ENCODE data around the gene SNX24. TPM values are rescaled to one million over a fixed set of nuclear protein-coding genes. Genes with fewer than 3 reads are reported as not detected.

The SNX24 gene
- total and polyA plus RNA-seq, 8 donors = 23.0 to 33.9 (median 26.9) TPM

GRCh38 chr5:122885891-122886290 lies 40.5 kb downstream of the SNX24 start:
- intact Hi-C loops (cut with DNase I) = no loop called here
- Histone ChIP-seq H3K4me1 (peaks cover 0 to 5% of the 10 kb centered on the region in 2 donors), H3K27me3 (no peaks in the 10 kb centered on the region), H3K9me3 (no peaks in the 10 kb centered on the region), H3K4me3 (no peak overlapping the region), H3K36me3 (no peaks in the 10 kb centered on the region), H3K27ac (no peak overlapping the region)
- ATAC-seq (no peak), DNase-seq (no peak)
- no peak for TF ChIP-seq CTCF (IDR thresholded peaks at IDR 0.05)

- H3K4me3 ChIP-seq = no peak overlapping the region
- intact Hi-C loops (cut with DNase I) = no loop called here
- no peaks in the 10 kb centered on the region for H3K36me3 ChIP-seq
- no peaks in the 10 kb centered on the region for H3K9me3 ChIP-seq
- no peak for ATAC-seq
- no peak overlapping the region for H3K27ac ChIP-seq
- TF ChIP-seq CTCF (IDR thresholded peaks at IDR 0.05) = no peak
- H3K27me3 ChIP-seq = no peaks in the 10 kb centered on the region
- H3K4me1 ChIP-seq = peaks cover 0 to 4% of the 10 kb centered on the region in 2 donors
- DNase-seq = no peak
Measured at GRCh38 chr5:122895141-122895540, 49.7 kb downstream of the SNX24 start.

GRCh38 chr5:122896598-122897282 lies 51.3 kb downstream of the SNX24 start:
- ATAC-seq (peak; percentile 41), DNase-seq (peak in 2 of 4 donors; percentile 40 to 42)
- no peaks in the 10 kb centered on the region for H3K9me3 ChIP-seq
- no peak overlapping the region for H3K4me3 ChIP-seq
- intact Hi-C loops (cut with DNase I) = no loop called here
- no peak overlapping the region for H3K27ac ChIP-seq
- H3K36me3 ChIP-seq = no peaks in the 10 kb centered on the region
- H3K27me3 ChIP-seq = no peaks in the 10 kb centered on the region
- H3K4me1 ChIP-seq = no peaks in the 10 kb centered on the region
- TF ChIP-seq CTCF (IDR thresholded peaks at IDR 0.05) = peak; percentile 26 to 49

- Histone ChIP-seq H3K36me3 (no peaks in the 10 kb centered on the region), H3K27me3 (no peaks in the 10 kb centered on the region), H3K4me3 (no peak overlapping the region), H3K27ac (no peak overlapping the region), H3K4me1 (no peaks in the 10 kb centered on the region), H3K9me3 (no peaks in the 10 kb centered on the region)
- TF ChIP-seq CTCF (IDR thresholded peaks at IDR 0.05) = peak in 1 of 2 donors; percentile 0
- DNase-seq = no peak
- intact Hi-C loops (cut with DNase I) = no loop called here
- no peak for ATAC-seq
Measured at GRCh38 chr5:122897283-122897602, 51.8 kb downstream of the SNX24 start.

GRCh38 chr5:122901346-122901745 lies 55.9 kb downstream of the SNX24 start:
- ATAC-seq (no peak), DNase-seq (no peak)
- Histone ChIP-seq H3K36me3 (no peaks in the 10 kb centered on the region), H3K9me3 (no peaks in the 10 kb centered on the region), H3K4me3 (no peak overlapping the region), H3K4me1 (no peaks in the 10 kb centered on the region), H3K27me3 (no peaks in the 10 kb centered on the region), H3K27ac (no peak overlapping the region)
- intact Hi-C loops (cut with DNase I) = no loop called here
- no peak for TF ChIP-seq CTCF (IDR thresholded peaks at IDR 0.05)
